Measurements from ENCODE around the gene IPMK.

The IPMK gene

DNA sequence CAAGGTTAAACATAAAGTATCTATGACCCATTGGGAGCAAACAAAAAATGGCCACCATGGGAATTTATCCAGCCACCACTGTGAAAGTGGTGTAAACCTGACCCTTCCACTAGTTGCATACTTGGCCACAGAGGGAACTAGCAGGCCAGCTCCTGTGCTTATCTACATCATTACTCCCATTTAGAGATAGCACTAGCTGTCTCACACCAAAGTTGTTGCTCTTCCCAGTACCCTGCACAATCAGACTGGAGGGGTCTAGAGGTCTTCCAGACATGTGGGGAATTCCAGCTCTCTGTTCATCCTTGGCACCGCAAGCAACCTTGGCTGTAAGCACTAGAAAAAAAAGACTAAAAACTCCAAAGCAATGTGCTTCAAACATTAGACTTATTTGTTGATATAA lies 113.9 kb downstream of the IPMK start:
- DNase-seq (ENCODE audit: low read depth in 2 of 2) = no peak

DNA sequence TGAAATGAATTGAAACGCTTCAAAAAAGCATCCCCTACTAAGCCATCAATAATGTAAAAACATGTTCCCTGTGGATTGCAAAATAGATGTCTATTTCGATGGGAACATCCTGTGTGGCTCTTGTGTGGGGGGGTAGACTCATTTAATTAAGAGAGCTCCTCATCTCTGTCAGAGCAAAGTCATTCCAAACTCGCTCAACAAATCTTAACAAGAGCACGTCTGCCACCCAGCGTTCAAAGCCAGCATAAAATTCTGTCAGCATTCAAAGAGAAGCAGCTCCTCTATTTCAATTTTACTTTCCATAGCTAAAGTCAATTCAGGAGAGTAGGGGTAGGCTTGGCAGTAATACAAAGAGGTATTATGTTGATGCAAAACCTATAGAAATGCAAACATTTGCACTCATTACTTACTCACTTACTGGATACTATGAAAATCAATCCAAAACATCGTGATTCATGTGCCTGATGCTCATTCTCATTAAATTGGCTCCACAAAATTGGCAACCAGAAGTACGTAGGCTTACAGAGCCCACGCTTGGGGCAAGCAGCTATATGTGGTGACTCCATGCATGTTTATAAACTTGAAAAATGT lies 114.9 kb downstream of the IPMK start:
- DNase-seq (ENCODE audit: low read depth in 2 of 2) = no peak

DNA sequence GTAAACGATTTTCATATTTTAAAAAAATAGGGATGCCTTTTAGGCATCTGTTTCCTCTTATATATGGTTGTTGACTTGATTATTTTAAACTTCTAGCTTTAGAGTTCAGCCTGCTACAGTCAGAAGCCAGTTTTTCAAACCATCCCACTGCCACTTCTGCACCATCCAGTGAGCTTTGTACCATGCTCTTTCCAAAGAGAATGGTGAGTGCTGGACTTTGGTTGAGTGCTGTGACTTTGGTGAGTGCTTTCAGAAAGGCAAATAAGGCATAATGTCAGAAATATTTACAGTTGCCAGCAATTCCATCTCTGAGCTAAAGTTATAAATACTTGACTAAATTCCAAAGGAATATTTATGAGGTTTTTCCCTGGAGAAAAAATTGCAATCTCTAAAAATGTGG lies 117.4 kb downstream of the IPMK start:
- DNase-seq (ENCODE audit: low read depth in 2 of 2) = no peak

DNA sequence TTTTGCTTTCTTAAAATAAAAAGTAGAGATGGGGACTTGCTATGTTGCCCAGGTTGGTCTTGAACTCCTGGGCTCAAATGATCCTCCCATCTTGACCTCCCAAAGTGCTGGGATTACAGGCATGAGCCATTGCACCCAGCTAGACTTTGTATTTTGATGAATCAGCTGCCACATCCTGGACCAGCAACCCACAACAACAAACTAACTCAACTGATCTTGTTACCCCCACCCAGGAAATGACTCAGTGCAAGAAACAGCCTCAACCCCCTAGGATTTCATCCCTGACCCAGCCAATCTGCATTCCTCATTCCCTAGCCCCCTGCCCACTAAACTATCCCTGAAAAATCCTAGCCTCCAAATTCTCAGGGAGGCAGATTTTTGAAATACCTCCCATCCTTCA lies 123.8 kb downstream of the IPMK start:
- no peak for DNase-seq (ENCODE audit: low read depth in 2 of 2)
